ENCODE data around the gene POU3F2.

- TF ChIP-seq CTCF (IDR thresholded peaks at IDR 0.05; ENCODE audit: low read depth, low read length) (no peak), POLR2A (IDR thresholded peaks at IDR 0.05; ENCODE audit: extremely low read depth, insufficient read length) (no peak), MYC (IDR thresholded peaks at IDR 0.05; ENCODE audit: low read depth, low read length) (no peak), MAX (IDR thresholded peaks at IDR 0.05; ENCODE audit: low read depth, low read length) (no peak)
Measured at GRCh38 chr6:98828211-98828788, 6.1 kb upstream of the POU3F2 start.

All from NB4 (cell line).